ENCODE measurements around the gene GYG1.

The GYG1 gene

GRCh38 chr3:149003653-149004305, 12.4 kb downstream of the GYG1 start:
- Histone ChIP-seq H3K27me3 (ENCODE audit: control insufficient read depth in 2 of 2, insufficient read depth in 2 of 2, low read length in 2 of 2) (no peaks in the 10 kb centered on the region), H3K27ac (ENCODE audit: low read depth in 2 of 2, low read length in 2 of 2) (no peak overlapping the region), H3K4me3 (ENCODE audit: low read length in 2 of 2) (no peak overlapping the region), H3K9ac (ENCODE audit: low read depth in 1 of 2, low read length in 2 of 2) (no peak overlapping the region), H3K36me3 (ENCODE audit: control insufficient read depth in 2 of 2, insufficient read depth in 2 of 2, low read length in 2 of 2) (peaks cover 17 to 31% of the 10 kb centered on the region in 2 donors), H3K4me1 (ENCODE audit: control insufficient read depth in 2 of 2, insufficient read depth in 2 of 2, low read length in 2 of 2) (no peaks in the 10 kb centered on the region), H3K9me3 (ENCODE audit: control insufficient read depth in 2 of 2, low read length in 2 of 2) (no peaks in the 10 kb centered on the region)

DNA sequence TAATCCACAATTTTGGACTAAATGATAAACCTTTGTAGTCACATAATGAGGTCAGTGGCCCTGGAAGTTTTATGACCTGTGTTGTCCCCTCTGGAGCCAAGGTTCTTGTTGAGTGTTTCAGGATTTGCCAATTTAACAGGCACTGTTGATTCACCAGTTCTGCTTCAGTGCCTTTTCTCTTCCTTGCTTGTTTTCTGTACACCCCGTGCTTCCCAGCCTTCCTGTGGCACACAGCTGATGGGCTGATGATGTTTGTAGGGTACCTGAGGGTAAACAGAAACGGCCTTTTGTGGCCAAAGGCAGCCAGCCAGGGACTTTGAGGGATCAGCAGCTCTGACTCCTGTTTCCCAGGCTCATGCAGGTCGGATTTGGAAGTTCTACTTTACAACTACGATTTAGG, 13.3 kb downstream of the GYG1 start:
- H3K36me3 ChIP-seq (ENCODE audit: control insufficient read depth in 2 of 2, insufficient read depth in 2 of 2, low read length in 2 of 2): peaks cover 16 to 35% of the 10 kb centered on the region in 2 donors
- no peak overlapping the region for H3K27ac ChIP-seq (ENCODE audit: low read depth in 2 of 2, low read length in 2 of 2)
- H3K9me3 ChIP-seq (ENCODE audit: control insufficient read depth in 2 of 2, low read length in 2 of 2): no peaks in the 10 kb centered on the region
- no peak overlapping the region for H3K4me3 ChIP-seq (ENCODE audit: low read length in 2 of 2)
- H3K27me3 ChIP-seq (ENCODE audit: control insufficient read depth in 2 of 2, insufficient read depth in 2 of 2, low read length in 2 of 2): no peaks in the 10 kb centered on the region
- no peaks in the 10 kb centered on the region for H3K4me1 ChIP-seq (ENCODE audit: control insufficient read depth in 2 of 2, insufficient read depth in 2 of 2, low read length in 2 of 2)
- no peak overlapping the region for H3K9ac ChIP-seq (ENCODE audit: low read depth in 1 of 2, low read length in 2 of 2)

DNA sequence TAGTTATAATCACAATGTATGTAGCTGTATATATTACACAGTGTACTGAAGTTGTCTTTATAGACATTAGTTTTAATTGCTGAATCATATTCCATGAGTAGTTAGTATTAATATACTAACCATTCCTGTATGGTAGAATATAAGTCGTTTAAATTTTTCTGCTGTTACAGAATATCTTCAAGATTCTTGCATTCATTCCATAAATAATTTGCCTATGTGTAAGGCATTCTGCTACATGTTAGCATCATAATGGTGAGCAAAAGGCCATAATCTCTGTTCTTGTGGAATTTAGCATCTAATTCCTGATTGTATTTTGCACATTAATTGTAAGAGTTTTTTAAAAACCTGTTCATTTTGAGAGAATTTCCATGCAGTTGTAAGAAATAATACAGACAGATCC, 14.1 kb downstream of the GYG1 start:
- no peaks in the 10 kb centered on the region for H3K9me3 ChIP-seq (ENCODE audit: control insufficient read depth in 2 of 2, low read length in 2 of 2)
- H3K27ac ChIP-seq (ENCODE audit: low read depth in 2 of 2, low read length in 2 of 2): no peak overlapping the region
- no peak overlapping the region for H3K4me3 ChIP-seq (ENCODE audit: low read length in 2 of 2)
- H3K27me3 ChIP-seq (ENCODE audit: control insufficient read depth in 2 of 2, insufficient read depth in 2 of 2, low read length in 2 of 2): no peaks in the 10 kb centered on the region
- no peak overlapping the region for H3K9ac ChIP-seq (ENCODE audit: low read depth in 1 of 2, low read length in 2 of 2)
- no peaks in the 10 kb centered on the region for H3K4me1 ChIP-seq (ENCODE audit: control insufficient read depth in 2 of 2, insufficient read depth in 2 of 2, low read length in 2 of 2)
- H3K36me3 ChIP-seq (ENCODE audit: control insufficient read depth in 2 of 2, insufficient read depth in 2 of 2, low read length in 2 of 2): peaks cover 23 to 34% of the 10 kb centered on the region in 2 donors

DNA sequence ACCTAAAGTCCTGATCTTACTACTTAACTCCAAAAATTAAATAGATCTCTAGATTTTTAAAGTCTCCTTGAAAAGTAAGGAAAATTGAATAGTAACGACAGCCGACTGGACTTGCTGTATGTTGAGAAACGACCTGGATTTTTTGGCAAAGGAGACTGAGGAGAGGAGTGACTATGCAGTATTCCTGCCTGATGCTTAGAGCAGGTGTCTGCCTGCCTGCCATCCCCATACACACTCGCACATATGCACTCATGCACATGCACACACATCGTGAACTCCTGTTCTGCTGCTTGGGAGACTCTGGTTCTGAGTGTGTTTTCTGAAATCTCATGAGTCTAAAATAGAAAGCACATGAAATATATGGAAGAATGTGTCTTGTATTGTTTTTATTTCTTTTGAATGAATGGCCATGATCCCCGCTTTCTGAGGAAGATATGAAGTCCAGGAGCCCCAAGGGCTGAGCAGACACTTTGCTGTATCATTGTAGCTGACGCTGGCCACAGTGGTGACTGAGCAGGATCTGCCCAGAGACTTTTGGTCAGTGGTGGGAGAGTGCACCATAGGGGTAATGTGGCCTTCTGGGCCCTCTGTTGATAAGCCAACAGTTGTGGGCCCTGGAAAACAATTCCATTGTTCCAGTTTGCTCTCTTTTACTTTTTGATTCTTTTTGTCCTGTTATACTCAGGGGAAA, 16.4 kb downstream of the GYG1 start:
- H3K4me3 ChIP-seq (ENCODE audit: low read length in 2 of 2): no peak overlapping the region
- H3K4me1 ChIP-seq (ENCODE audit: control insufficient read depth in 2 of 2, insufficient read depth in 2 of 2, low read length in 2 of 2): no peaks in the 10 kb centered on the region
- peaks cover 35 to 40% of the 10 kb centered on the region in 2 donors for H3K36me3 ChIP-seq (ENCODE audit: control insufficient read depth in 2 of 2, insufficient read depth in 2 of 2, low read length in 2 of 2)
- no peaks in the 10 kb centered on the region for H3K9me3 ChIP-seq (ENCODE audit: control insufficient read depth in 2 of 2, low read length in 2 of 2)
- no peak overlapping the region for H3K9ac ChIP-seq (ENCODE audit: low read depth in 1 of 2, low read length in 2 of 2)
- no peak overlapping the region for H3K27ac ChIP-seq (ENCODE audit: low read depth in 2 of 2, low read length in 2 of 2)
- no peaks in the 10 kb centered on the region for H3K27me3 ChIP-seq (ENCODE audit: control insufficient read depth in 2 of 2, insufficient read depth in 2 of 2, low read length in 2 of 2)

DNA sequence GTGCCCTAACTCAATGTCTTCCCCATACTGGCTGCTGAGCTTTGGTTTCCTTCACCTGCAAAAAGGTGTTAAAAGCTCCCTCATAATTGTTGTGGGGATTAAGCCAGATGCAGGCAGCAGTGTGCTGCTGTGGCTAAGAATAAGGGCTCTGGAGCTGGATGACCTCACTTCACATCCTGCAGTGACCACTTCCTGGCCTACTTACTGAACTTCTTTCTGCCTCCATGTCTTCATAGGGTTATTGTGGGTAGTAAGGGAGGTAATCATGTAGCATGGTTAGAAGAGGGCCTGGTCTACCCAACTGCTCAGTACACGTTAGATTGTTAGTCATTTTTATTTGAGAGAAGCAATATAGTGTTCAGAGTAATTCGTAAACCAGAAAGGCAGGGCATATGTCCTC, 18.4 kb downstream of the GYG1 start:
- Histone ChIP-seq H3K4me1 (ENCODE audit: control insufficient read depth in 2 of 2, insufficient read depth in 2 of 2, low read length in 2 of 2) (no peaks in the 10 kb centered on the region), H3K9me3 (ENCODE audit: control insufficient read depth in 2 of 2, low read length in 2 of 2) (no peaks in the 10 kb centered on the region), H3K9ac (ENCODE audit: low read depth in 1 of 2, low read length in 2 of 2) (no peak overlapping the region), H3K36me3 (ENCODE audit: control insufficient read depth in 2 of 2, insufficient read depth in 2 of 2, low read length in 2 of 2) (peaks cover 28 to 37% of the 10 kb centered on the region in 2 donors), H3K27ac (ENCODE audit: low read depth in 2 of 2, low read length in 2 of 2) (no peak overlapping the region), H3K4me3 (ENCODE audit: low read length in 2 of 2) (no peak overlapping the region), H3K27me3 (ENCODE audit: control insufficient read depth in 2 of 2, insufficient read depth in 2 of 2, low read length in 2 of 2) (no peaks in the 10 kb centered on the region)

- H3K27ac ChIP-seq (ENCODE audit: low read depth in 2 of 2, low read length in 2 of 2): no peak overlapping the region
- no peaks in the 10 kb centered on the region for H3K9me3 ChIP-seq (ENCODE audit: control insufficient read depth in 2 of 2, low read length in 2 of 2)
- H3K4me1 ChIP-seq (ENCODE audit: control insufficient read depth in 2 of 2, insufficient read depth in 2 of 2, low read length in 2 of 2): no peaks in the 10 kb centered on the region
- H3K9ac ChIP-seq (ENCODE audit: low read depth in 1 of 2, low read length in 2 of 2): no peak overlapping the region
- H3K27me3 ChIP-seq (ENCODE audit: control insufficient read depth in 2 of 2, insufficient read depth in 2 of 2, low read length in 2 of 2): no peaks in the 10 kb centered on the region
- no peak overlapping the region for H3K4me3 ChIP-seq (ENCODE audit: low read length in 2 of 2)
- peaks cover 28 to 37% of the 10 kb centered on the region in 2 donors for H3K36me3 ChIP-seq (ENCODE audit: control insufficient read depth in 2 of 2, insufficient read depth in 2 of 2, low read length in 2 of 2)
Measured at GRCh38 chr3:149010504-149010951, 19.2 kb downstream of the GYG1 start.

DNA sequence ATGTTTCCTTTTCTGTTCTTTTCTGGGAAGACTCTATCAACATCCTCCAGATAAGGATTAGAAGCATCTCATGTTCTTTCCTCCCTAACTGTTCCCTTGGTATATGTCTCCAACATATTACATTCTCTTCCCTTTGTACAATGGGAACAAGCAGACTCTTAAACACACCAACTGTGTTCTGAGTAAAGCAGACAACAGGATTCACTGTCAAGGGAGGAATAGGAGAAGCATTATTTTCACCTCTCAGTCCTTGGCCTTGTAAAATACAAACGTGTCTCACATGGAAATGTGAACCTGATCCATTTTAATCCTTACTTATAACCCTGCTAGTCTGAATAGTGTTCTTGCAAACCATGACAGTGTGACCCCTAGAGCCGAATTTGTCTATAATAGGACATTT, 19.6 kb downstream of the GYG1 start:
- no peaks in the 10 kb centered on the region for H3K27me3 ChIP-seq (ENCODE audit: control insufficient read depth in 2 of 2, insufficient read depth in 2 of 2, low read length in 2 of 2)
- no peak overlapping the region for H3K4me3 ChIP-seq (ENCODE audit: low read length in 2 of 2)
- H3K9ac ChIP-seq (ENCODE audit: low read depth in 1 of 2, low read length in 2 of 2): no peak overlapping the region
- peaks cover 28 to 37% of the 10 kb centered on the region in 2 donors for H3K36me3 ChIP-seq (ENCODE audit: control insufficient read depth in 2 of 2, insufficient read depth in 2 of 2, low read length in 2 of 2)
- no peaks in the 10 kb centered on the region for H3K4me1 ChIP-seq (ENCODE audit: control insufficient read depth in 2 of 2, insufficient read depth in 2 of 2, low read length in 2 of 2)
- H3K27ac ChIP-seq (ENCODE audit: low read depth in 2 of 2, low read length in 2 of 2): no peak overlapping the region
- no peaks in the 10 kb centered on the region for H3K9me3 ChIP-seq (ENCODE audit: control insufficient read depth in 2 of 2, low read length in 2 of 2)

DNA sequence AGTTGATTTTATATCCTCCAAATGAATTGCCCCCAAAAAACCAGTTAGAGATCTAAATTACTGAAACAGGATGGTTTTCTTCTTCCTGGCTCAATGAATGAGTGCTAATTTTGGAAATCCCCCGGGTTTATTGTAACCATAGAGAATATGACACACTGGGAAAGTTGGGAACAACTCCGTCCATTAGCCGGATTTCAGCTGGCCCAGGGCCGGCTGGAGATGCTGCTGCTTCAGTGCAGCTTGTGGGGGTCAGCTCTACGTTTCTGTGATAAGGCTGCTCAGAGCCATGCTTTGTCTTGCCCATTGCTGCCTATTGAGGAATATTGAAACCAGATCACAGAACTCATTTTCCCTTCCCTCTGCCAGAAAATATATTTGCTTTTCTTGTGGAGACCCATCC, 20.3 kb downstream of the GYG1 start:
- H3K9ac ChIP-seq (ENCODE audit: low read depth in 1 of 2, low read length in 2 of 2): no peak overlapping the region
- H3K27me3 ChIP-seq (ENCODE audit: control insufficient read depth in 2 of 2, insufficient read depth in 2 of 2, low read length in 2 of 2): no peaks in the 10 kb centered on the region
- no peak overlapping the region for H3K27ac ChIP-seq (ENCODE audit: low read depth in 2 of 2, low read length in 2 of 2)
- H3K36me3 ChIP-seq (ENCODE audit: control insufficient read depth in 2 of 2, insufficient read depth in 2 of 2, low read length in 2 of 2): peaks cover 29 to 40% of the 10 kb centered on the region in 2 donors
- H3K9me3 ChIP-seq (ENCODE audit: control insufficient read depth in 2 of 2, low read length in 2 of 2): no peaks in the 10 kb centered on the region
- no peaks in the 10 kb centered on the region for H3K4me1 ChIP-seq (ENCODE audit: control insufficient read depth in 2 of 2, insufficient read depth in 2 of 2, low read length in 2 of 2)
- no peak overlapping the region for H3K4me3 ChIP-seq (ENCODE audit: low read length in 2 of 2)

GRCh38 chr3:149013726-149014125, 22.4 kb downstream of the GYG1 start:
- Histone ChIP-seq H3K27ac (ENCODE audit: low read depth in 2 of 2, low read length in 2 of 2) (no peak overlapping the region), H3K36me3 (ENCODE audit: control insufficient read depth in 2 of 2, insufficient read depth in 2 of 2, low read length in 2 of 2) (peaks cover 31 to 37% of the 10 kb centered on the region in 2 donors), H3K9ac (ENCODE audit: low read depth in 1 of 2, low read length in 2 of 2) (no peak overlapping the region), H3K9me3 (ENCODE audit: control insufficient read depth in 2 of 2, low read length in 2 of 2) (no peaks in the 10 kb centered on the region), H3K27me3 (ENCODE audit: control insufficient read depth in 2 of 2, insufficient read depth in 2 of 2, low read length in 2 of 2) (no peaks in the 10 kb centered on the region), H3K4me3 (ENCODE audit: low read length in 2 of 2) (no peak overlapping the region), H3K4me1 (ENCODE audit: control insufficient read depth in 2 of 2, insufficient read depth in 2 of 2, low read length in 2 of 2) (no peaks in the 10 kb centered on the region)

DNA sequence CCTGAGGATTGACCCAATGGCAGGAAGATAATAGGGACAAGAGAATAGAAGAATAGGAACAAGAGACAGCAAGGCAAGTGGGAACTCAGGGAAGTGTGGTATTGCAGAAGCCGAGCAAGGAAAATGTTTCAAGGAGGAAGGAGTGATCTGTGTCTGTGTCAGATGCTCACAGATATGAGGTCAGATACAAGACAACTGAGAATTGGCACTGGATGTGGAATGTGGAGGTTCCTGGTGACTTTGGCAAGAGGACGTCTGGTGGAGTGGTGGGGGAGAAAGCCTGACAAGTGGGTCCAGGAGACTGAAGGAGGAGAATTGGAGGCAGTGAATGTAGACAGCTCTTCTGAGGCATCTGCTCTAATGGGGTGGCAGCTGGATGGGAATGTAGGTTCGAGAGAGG, 24.1 kb downstream of the GYG1 start:
- no peaks in the 10 kb centered on the region for H3K4me1 ChIP-seq (ENCODE audit: control insufficient read depth in 2 of 2, insufficient read depth in 2 of 2, low read length in 2 of 2)
- H3K36me3 ChIP-seq (ENCODE audit: control insufficient read depth in 2 of 2, insufficient read depth in 2 of 2, low read length in 2 of 2): peaks cover 23 to 34% of the 10 kb centered on the region in 2 donors
- H3K27ac ChIP-seq (ENCODE audit: low read depth in 2 of 2, low read length in 2 of 2): no peak overlapping the region

More for the DNA sequence above, 24.1 kb downstream of the GYG1 start:
- no peak overlapping the region for H3K9ac ChIP-seq (ENCODE audit: low read depth in 1 of 2, low read length in 2 of 2)
- no peaks in the 10 kb centered on the region for H3K27me3 ChIP-seq (ENCODE audit: control insufficient read depth in 2 of 2, insufficient read depth in 2 of 2, low read length in 2 of 2)
- no peaks in the 10 kb centered on the region for H3K9me3 ChIP-seq (ENCODE audit: control insufficient read depth in 2 of 2, low read length in 2 of 2)
- H3K4me3 ChIP-seq (ENCODE audit: low read length in 2 of 2): no peak overlapping the region
